Measurements from ENCODE around the gene AOPEP.

The AOPEP gene

GRCh38 chr9:95058121-95058785 lies 331.8 kb downstream of the AOPEP start:
- no peak for DNase-seq (ENCODE audit: low read depth, low spot score)

- DNase-seq (ENCODE audit: low read depth, low spot score): no peak
Measured at GRCh38 chr9:95058795-95059386, 332.4 kb downstream of the AOPEP start.

GRCh38 chr9:95060234-95060633 lies 333.7 kb downstream of the AOPEP start:
- DNase-seq (ENCODE audit: low read depth, low spot score): no peak

- DNase-seq (ENCODE audit: low read depth, low spot score): no peak
Measured at GRCh38 chr9:95060916-95061315, 334.4 kb downstream of the AOPEP start.

- DNase-seq (ENCODE audit: low read depth, low spot score): no peak
Measured at GRCh38 chr9:95061916-95062595, 335.6 kb downstream of the AOPEP start.

- DNase-seq (ENCODE audit: low read depth, low spot score): no peak
Measured at GRCh38 chr9:95062596-95063065, 336.1 kb downstream of the AOPEP start.

- no peak for DNase-seq (ENCODE audit: low read depth, low spot score)
Measured at GRCh38 chr9:95063300-95063699, 336.8 kb downstream of the AOPEP start.

GRCh38 chr9:95065224-95065623 lies 338.7 kb downstream of the AOPEP start:
- no peak for DNase-seq (ENCODE audit: low read depth, low spot score)

- DNase-seq (ENCODE audit: low read depth, low spot score): no peak
Measured at GRCh38 chr9:95067057-95067456, 340.6 kb downstream of the AOPEP start.

- no peak for DNase-seq (ENCODE audit: low read depth, low spot score)
Measured at GRCh38 chr9:95067897-95068296, 341.4 kb downstream of the AOPEP start.

GRCh38 chr9:95070549-95071021 lies 344.1 kb downstream of the AOPEP start:
- DNase-seq (ENCODE audit: low read depth, low spot score): peak; percentile 70

GRCh38 chr9:95071450-95071849 lies 345.0 kb downstream of the AOPEP start:
- DNase-seq (ENCODE audit: low read depth, low spot score): no peak

GRCh38 chr9:95071925-95072324 lies 345.4 kb downstream of the AOPEP start:
- DNase-seq (ENCODE audit: low read depth, low spot score): no peak

GRCh38 chr9:95073042-95073607 lies 346.6 kb downstream of the AOPEP start:
- DNase-seq (ENCODE audit: low read depth, low spot score): peak; percentile 59

- DNase-seq (ENCODE audit: low read depth, low spot score): no peak
Measured at GRCh38 chr9:95073918-95074317, 347.4 kb downstream of the AOPEP start.

GRCh38 chr9:95074632-95075031 lies 348.1 kb downstream of the AOPEP start:
- DNase-seq (ENCODE audit: low read depth, low spot score): no peak

GRCh38 chr9:95075700-95076099 lies 349.2 kb downstream of the AOPEP start:
- DNase-seq (ENCODE audit: low read depth, low spot score): no peak

- DNase-seq (ENCODE audit: low read depth, low spot score): no peak
Measured at GRCh38 chr9:95076696-95077052, 350.2 kb downstream of the AOPEP start.

- DNase-seq (ENCODE audit: low read depth, low spot score): no peak
Measured at GRCh38 chr9:95077053-95077765, 350.7 kb downstream of the AOPEP start.

GRCh38 chr9:95077766-95078370 lies 351.4 kb downstream of the AOPEP start:
- DNase-seq (ENCODE audit: low read depth, low spot score): no peak

GRCh38 chr9:95078511-95078910 lies 352.0 kb downstream of the AOPEP start:
- no peak for DNase-seq (ENCODE audit: low read depth, low spot score)
